Stimulated activated CD4-positive, alpha-beta T cell treated with anti-CD3 and anti-CD28 coated beads, Interleukin-4, amount 100 ng/mL, for 4 hours (primary cell): Measurements from ENCODE around the gene GPRC5C.

Experiments
- DNase-seq, 2 experiments: peaks; one replicate each; pipeline ENCODE4 v3.0.0-alpha.2; 2020

The GPRC5C gene

DNA sequence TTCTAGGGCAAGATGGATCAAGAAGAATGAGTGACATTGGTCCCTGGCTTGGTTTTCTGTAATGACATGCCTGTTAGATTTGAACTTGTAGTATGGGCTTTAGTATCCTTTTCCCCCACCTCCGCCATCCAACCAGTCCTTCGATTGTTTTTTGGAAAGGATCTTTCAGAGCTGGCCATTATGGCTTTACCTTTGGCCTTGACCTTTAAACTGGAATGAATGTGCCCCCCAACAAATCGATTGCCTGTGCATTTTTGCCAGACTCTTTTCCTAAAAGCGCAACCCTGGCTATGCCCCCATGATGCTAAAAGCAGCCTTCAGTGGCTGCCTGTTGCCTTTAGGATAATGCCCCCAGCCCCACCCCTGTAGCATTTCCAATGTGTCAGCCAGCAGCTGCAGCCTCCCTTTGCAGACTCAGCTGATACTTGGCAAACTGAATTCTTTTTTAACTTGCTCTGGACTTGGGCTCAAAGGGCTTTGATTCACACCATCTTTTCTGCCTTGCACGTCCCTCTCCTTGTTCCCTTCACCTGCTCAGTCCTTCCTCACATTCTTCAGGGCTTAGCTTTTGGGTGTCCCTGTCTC lies 4.0 kb downstream of the GPRC5C start:
- DNase-seq = no peak

- no peak for DNase-seq
Observed at GRCh38 chr17:74437702-74438101, 5.8 kb downstream of the GPRC5C start.

DNA sequence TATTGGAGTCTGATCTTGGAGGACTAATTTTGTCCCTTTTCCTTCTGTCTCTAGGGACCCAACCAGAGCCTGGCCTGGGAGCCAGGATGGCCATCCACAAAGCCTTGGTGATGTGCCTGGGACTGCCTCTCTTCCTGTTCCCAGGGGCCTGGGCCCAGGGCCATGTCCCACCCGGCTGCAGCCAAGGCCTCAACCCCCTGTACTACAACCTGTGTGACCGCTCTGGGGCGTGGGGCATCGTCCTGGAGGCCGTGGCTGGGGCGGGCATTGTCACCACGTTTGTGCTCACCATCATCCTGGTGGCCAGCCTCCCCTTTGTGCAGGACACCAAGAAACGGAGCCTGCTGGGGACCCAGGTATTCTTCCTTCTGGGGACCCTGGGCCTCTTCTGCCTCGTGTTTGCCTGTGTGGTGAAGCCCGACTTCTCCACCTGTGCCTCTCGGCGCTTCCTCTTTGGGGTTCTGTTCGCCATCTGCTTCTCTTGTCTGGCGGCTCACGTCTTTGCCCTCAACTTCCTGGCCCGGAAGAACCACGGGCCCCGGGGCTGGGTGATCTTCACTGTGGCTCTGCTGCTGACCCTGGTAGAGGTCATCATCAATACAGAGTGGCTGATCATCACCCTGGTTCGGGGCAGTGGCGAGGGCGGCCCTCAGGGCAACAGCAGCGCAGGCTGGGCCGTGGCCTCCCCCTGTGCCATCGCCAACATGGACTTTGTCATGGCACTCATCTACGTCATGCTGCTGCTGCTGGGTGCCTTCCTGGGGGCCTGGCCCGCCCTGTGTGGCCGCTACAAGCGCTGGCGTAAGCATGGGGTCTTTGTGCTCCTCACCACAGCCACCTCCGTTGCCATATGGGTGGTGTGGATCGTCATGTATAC lies 8.0 kb downstream of the GPRC5C start:
- no peak for DNase-seq

DNA sequence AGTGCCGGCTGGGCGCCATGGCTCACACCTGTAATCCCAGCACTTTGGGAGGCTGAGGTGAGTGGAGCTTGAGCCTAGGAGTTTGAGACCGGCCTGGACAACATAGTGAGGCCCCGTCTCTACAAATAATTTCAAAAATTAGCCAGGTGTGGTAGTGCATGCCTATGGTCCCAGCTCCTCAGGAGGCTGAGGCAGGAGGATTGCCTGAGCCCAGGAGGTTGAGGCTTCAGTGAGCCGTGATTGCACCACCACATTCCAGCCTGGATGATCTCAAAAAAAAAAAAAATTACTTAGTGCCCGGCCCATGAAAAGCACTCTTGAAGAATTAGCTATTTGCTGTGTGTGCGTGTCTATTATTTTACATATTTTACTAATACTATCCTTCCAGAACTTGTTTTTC lies 9.6 kb downstream of the GPRC5C start:
- no peak for DNase-seq

- no peak for DNase-seq
Observed at GRCh38 chr17:74442291-74442669, 10.4 kb downstream of the GPRC5C start.

DNA sequence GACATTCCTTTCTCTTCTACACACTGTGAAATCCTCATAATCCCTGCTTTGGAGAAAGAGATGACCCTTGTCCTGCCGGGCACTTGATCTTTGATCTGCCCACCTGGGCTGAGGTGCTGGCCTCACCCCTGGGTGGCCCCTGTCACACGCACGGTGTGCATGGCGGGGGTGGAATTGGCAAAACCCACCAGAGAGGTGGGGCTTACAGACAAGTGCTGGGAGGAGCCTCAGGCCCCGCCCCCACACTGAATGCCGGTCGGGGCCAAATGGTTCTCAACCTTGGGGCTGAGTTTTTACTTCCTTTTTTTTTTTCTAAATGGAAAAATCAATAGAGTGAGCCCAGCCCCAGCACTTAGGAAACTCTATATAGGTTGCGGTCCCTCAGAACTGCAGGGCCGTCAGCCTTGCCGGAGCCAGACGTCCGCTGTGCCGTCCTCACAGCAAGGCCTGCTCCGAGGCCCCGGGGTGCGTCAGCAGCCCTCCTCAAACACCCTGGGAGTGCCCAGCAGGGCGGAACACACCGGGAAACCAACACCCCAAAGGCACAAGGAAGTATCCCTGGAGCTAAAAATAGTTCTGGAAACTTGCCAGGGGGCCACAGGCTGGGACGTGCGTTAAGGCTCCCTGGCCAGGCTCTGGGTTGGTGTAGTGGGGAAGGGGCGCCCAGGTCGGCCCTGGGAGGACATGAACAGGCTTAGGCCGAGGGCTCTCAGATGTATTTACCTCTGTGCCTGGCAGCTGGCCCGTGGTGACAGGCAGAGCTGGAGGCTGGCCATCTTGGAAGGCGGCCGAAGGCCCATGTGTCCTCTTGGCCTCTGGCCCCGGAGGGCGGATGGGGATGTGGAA lies 11.0 kb downstream of the GPRC5C start:
- DNase-seq = no peak

DNA sequence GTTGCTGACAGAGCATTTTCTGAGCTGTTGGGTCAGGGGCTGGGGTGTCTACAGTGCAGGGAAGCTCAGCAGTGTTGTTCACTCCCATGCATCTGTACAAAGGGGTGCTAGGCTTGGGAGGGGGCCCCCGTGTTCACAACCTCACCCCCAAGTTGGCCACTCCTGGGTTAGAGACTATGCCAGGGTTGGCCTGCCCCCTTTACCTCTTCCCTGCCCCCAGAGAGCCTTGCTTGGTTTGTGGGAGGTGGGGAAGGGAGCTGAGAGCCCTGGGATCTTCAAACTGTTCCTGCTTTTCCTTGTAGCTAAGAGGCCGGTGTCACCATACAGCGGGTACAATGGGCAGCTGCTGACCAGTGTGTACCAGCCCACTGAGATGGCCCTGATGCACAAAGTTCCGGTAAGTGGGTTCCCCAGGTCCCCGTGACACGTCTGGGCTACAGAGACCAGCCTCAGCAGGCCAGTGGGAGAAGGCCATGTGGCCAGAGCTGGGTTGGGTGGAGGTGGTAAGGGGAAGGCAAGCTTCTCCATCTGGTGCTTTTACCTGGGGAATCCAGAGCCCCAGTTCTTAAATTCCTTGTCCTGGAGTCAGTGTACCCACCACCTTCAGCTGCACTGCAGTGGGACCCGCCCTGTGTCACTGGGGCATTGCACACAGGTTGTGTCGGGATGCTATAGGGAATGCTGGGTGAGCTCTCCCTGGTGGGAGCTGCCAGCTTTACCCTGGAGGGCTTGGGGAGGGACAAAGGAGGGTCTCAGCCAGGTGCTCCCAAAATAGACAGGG lies 11.8 kb downstream of the GPRC5C start:
- no peak for DNase-seq

- no peak for DNase-seq
Observed at GRCh38 chr17:74444406-74444805, 12.5 kb downstream of the GPRC5C start.

DNA sequence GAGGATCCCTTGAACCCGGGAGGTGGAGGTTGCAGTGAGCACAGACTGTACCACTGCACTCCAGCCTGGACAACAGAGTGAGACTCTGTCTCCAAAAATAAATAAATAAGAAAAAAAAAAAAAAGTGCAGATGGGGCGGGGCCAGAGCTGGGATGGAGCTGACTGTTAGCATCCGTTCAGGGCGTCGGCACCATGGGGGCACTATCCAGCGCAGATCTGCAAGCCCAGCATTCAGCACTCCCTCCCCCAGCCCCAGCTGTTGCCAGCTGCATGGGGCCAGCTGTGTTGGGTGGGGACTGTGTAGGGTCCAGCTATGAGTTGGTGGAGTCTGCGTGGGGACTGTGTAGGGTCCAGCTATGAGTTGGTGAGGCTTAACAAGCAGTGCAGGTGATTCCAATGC lies 13.3 kb downstream of the GPRC5C start:
- no peak for DNase-seq

- DNase-seq = no peak
Observed at GRCh38 chr17:74446551-74447500, 14.9 kb downstream of the GPRC5C start.

GRCh38 chr17:74447628-74448159 lies 15.8 kb downstream of the GPRC5C start:
- DNase-seq = no peak

- no peak for DNase-seq
Observed at GRCh38 chr17:74448756-74449155, 16.9 kb downstream of the GPRC5C start.

DNA sequence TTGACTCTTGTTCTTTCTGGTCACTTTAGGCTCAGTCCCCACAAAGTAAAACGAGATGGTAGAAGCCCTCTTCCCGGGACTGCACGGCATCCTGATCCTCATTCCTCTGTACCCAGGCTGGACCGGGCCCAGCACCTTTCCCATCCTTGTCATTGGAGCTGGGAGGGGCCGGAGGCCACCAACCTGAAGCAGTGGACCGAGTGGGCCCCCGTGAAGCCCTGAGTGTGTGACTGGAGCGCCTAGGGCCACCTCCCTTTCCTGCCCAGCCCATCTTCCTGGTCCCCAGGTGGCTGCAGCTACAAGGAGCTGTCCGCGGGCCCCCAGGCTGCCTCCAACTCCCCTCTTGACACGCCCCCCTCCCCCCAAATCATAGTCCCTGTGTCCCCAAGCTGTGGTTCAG lies 17.4 kb downstream of the GPRC5C start:
- DNase-seq = no peak

- DNase-seq = no peak
Observed at GRCh38 chr17:74449773-74450172, 17.9 kb downstream of the GPRC5C start.

GRCh38 chr17:74450231-74450630 lies 18.3 kb downstream of the GPRC5C start:
- no peak for DNase-seq

DNA sequence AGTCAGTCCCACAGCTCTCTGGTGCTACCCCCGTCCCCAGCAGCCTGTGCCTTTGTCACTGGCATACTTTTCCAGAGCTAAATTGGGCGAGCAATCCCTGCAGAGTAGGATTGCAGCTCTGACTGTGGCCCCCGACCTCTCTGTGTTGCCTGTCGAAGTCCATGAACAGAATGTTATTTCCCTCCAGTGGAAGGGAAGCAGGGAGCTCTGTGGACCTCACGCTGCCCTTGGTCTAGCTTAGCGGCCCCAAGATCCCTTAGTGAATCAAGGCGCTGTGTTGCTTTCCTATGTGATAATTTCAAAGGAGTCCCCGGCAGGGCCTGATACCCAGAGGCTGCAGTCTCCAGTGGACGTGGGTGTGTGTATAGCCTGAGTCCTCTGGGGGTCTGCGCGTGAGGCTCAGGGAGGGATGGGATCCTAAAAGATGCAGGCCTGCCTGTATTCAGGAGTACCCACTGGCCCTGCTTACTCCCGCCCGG lies 19.1 kb downstream of the GPRC5C start:
- DNase-seq = no peak

- no peak for DNase-seq
Observed at GRCh38 chr17:74451557-74451956, 19.7 kb downstream of the GPRC5C start.

DNA sequence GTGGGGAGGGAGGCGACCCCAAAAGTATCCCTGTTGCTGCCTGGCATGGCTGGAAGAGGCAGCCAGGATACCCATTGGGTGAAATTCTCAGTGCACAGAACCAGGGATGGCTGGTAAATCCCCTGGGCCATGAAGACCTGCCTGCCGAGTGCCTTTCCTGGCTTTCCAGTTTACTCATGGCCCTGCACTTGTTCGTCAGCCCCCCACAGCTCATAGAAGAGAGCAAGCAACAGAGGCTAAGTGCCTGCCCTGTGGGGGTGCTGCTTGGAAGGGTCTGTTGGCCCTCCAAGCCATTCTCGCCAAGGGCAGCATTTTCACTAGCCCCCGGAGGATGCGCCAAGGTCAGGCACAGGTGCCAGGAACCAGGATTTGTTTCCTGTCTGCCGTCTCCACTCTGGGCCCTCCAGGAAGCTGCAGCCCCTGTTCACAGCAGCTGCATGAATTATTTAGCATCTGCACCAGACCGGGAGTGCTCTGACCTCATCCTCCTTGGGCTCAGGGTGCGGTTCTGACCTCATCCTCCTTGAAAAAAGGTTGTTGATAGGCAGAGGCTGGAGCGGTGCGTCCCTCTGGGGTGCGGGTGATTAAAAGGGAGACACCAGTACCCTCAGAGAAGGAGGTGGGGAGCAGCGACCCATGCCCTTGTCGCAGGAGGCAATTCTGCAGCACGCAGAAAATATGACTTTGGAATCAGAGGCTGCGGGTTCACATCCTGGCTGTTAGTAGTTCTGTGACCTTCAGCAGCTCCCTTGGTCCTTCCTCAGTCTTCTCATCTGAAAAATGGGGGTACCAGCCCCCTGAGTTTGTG lies 20.3 kb downstream of the GPRC5C start:
- no peak for DNase-seq

DNA sequence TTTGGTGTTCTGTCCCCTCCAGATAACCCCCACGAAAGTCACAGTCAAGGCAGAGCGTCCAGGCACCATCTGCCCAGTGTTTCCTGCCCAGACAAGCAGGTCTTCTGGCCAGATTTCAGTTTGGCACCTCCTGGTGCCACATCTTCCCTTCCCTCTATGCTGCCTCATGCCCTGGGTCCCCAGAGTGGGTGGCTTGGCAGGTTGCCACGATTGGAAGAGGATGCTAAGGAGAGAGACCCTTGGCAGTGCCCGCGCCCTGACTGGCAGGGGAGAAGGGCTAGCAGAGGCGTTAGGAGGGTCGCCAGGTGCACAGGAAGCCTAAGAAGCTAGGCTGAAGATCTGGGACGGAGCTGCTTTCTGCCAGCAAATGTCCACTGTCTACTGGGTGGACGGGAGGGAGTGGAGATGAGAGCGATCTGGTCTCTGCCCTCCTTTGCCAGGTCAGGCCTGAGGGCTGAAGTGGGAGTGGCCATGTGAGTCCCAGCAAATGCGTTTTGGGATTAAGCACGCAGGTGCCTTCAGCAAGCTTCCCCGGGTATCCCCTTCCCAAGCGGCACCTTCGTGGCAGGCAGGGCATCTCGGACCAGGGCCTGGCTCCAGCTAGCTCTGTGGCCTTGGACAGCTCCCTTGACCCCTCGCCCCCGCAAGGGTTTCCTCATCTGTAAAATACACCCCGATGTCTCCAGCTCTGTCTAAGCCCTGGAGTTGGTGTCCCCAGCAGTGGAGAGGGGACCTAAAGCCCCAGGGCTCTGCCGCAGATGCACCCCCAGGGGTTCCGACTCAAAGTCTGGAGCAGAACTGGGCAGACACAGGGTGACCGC lies 21.2 kb downstream of the GPRC5C start:
- no peak for DNase-seq
